H1 (cell line): ENCODE results near the gene TPPP. TPM values are rescaled to one million over a fixed set of nuclear protein-coding genes. Genes with fewer than 3 reads are reported as not detected.

Source experiments
- CTCF ChIA-PET: fragments of 300-600 bp; sonication (Branson Sonifier 250); formaldehyde crosslinking; loops from one replicate; lab custom pipeline; 2021; ENCODE audit not compliant: partially characterized antibody; lab: Charles Lee
- POLR2A ChIA-PET: fragments of 300-600 bp; sonication (Branson Sonifier 250); formaldehyde crosslinking; loops from one replicate; lab custom pipeline; 2021; ENCODE audit warnings: inconsistent platforms; ENCODE audit not compliant: partially characterized antibody; lab: Charles Lee
- DNase-seq, 2 experiments: peaks; one replicate each; pipeline versions ENCODE4 v3.0.0 to v3.0.0-alpha.2; 2010 to 2022; ENCODE audit warnings: low spot score in 2 of 2, low read depth in 1 of 2, mixed read lengths in 1 of 2
- FAIRE-seq: peaks from 2 replicates; lab custom pipeline; 2011; peaks lifted over from hg19 to GRCh38; lab: Jason Lieb, UNC
- H2AFZ ChIP-seq: 2 replicates; pipeline ENCODE4 v1.8.1; 2012; ENCODE audit warnings: low read length, inconsistent platforms
- H2AK5ac ChIP-seq: 2 replicates; pipeline ENCODE4 v1.6.1; 2013; ENCODE audit warnings: low read depth, low read length
- H2BK120ac ChIP-seq: replicated peaks from 2 replicates; pipeline ENCODE3; 2013; ENCODE audit warnings: low read depth, low read length, inconsistent platforms
- H2BK12ac ChIP-seq: 2 replicates; pipeline ENCODE4 v1.6.1; 2013; ENCODE audit warnings: low read depth, low read length
- H2BK15ac ChIP-seq: 2 replicates; pipeline ENCODE4 v1.6.1; 2013; ENCODE audit warnings: low read length
- H2BK20ac ChIP-seq: 2 replicates; pipeline ENCODE4 v1.6.1; 2013; ENCODE audit warnings: low read length
- H2BK5ac ChIP-seq: 2 replicates; pipeline ENCODE4 v1.6.1; 2013; ENCODE audit warnings: low read depth, low read length
- H3K14ac ChIP-seq: 2 replicates; pipeline ENCODE4 v1.6.1; 2013; ENCODE audit warnings: inconsistent platforms; ENCODE audit not compliant: insufficient read length
- H3K18ac ChIP-seq: 2 replicates; pipeline ENCODE4 v1.6.1; 2013; ENCODE audit warnings: low read length; ENCODE audit errors: extremely low read depth
- H3K23ac ChIP-seq: 2 replicates; pipeline ENCODE4 v1.6.1; 2013; ENCODE audit warnings: inconsistent platforms; ENCODE audit not compliant: insufficient read length
- H3K23me2 ChIP-seq: 2 replicates; pipeline ENCODE4 v1.6.1; 2013; ENCODE audit warnings: low read depth, low read length
- H3K27ac ChIP-seq: 2 replicates; pipeline ENCODE4 v1.6.1; 2011; ENCODE audit warnings: low read depth, low read length, inconsistent platforms
- H3K27me3 ChIP-seq, 4 experiments: replicated peaks in 1 of 4; 1 replicate in 1 of 4; 2 replicates in 3 of 4; pipeline versions ENCODE4 v1.6.1 to v1.8.1; 2011 to 2013; ENCODE audit warnings: low read length in 3 of 4, mild to moderate bottlenecking in 3 of 4, inconsistent platforms in 2 of 4, mixed read lengths in 2 of 4, moderate library complexity in 1 of 4; ENCODE audit not compliant: control insufficient read depth in 3 of 4, insufficient read depth in 3 of 4; ENCODE audit errors: extremely low read depth in 1 of 4
- H3K36me3 ChIP-seq, 4 experiments: 2 replicates each; pipeline versions ENCODE4 v1.6.1 to v1.8.1; 2011 to 2013; ENCODE audit warnings: mild to moderate bottlenecking in 4 of 4, low read length in 3 of 4, moderate library complexity in 2 of 4, control low read depth in 1 of 4, inconsistent platforms in 1 of 4; ENCODE audit not compliant: insufficient read depth in 4 of 4, control insufficient read depth in 2 of 4
- H3K4ac ChIP-seq: replicated peaks from 2 replicates; pipeline ENCODE3; 2013; ENCODE audit warnings: low read length, low read depth, mixed read lengths, inconsistent platforms; ENCODE audit not compliant: insufficient read length
- H3K4me1 ChIP-seq, 4 experiments: replicated peaks in 1 of 4; 1 replicate in 1 of 4; 2 replicates in 3 of 4; pipeline versions ENCODE4 v1.6.1 to v1.8.1; 2011 to 2013; ENCODE audit warnings: low read length in 3 of 4, inconsistent platforms in 2 of 4, mixed read lengths in 1 of 4; ENCODE audit not compliant: insufficient read depth in 4 of 4, control insufficient read depth in 3 of 4
- H3K4me2 ChIP-seq, 2 experiments: 2 replicates each; pipeline versions ENCODE4 v1.6.1 to v1.8.1; 2011 to 2013; ENCODE audit warnings: low read depth in 2 of 2, low read length in 2 of 2, control low read depth in 1 of 2, inconsistent platforms in 1 of 2, mild to moderate bottlenecking in 1 of 2; ENCODE audit not compliant: insufficient read depth in 1 of 2
- H3K4me3 ChIP-seq, 4 experiments: fragments of 200-600, 300-600 bp in 1 of 4; sonication (generic), shearing (Covaris generic), sonication (Bioruptor Twin) in 1 of 4; 2 replicates each; pipeline versions ENCODE4 v1.5.1 to v1.8.1; 2011 to 2016; ENCODE audit warnings: low read length in 4 of 4, low read depth in 3 of 4, control low read depth in 2 of 4, inconsistent platforms in 2 of 4, mild to moderate bottlenecking in 2 of 4, mixed read lengths in 1 of 4, moderate library complexity in 1 of 4; ENCODE audit not compliant: insufficient read depth in 2 of 4; ENCODE audit errors: extremely low read depth in 1 of 4
- H3K56ac ChIP-seq: replicated peaks from 2 replicates; pipeline ENCODE3; 2013; ENCODE audit warnings: low read depth, mild to moderate bottlenecking, mixed read lengths, low read length, inconsistent platforms; ENCODE audit not compliant: insufficient read length
- H3K79me1 ChIP-seq: 2 replicates; pipeline ENCODE4 v1.6.1; 2013; ENCODE audit warnings: low read depth, low read length, control low read depth
- H3K79me2 ChIP-seq, 2 experiments: 2 replicates each; pipeline versions ENCODE4 v1.6.1 to v1.8.1; 2012 to 2013; ENCODE audit warnings: low read length in 2 of 2, mild to moderate bottlenecking in 2 of 2, inconsistent platforms in 1 of 2; ENCODE audit not compliant: insufficient read depth in 2 of 2, control insufficient read depth in 1 of 2
- H3K9ac ChIP-seq, 4 experiments: replicated peaks in 1 of 4; 1 replicate in 1 of 4; 2 replicates in 3 of 4; pipeline versions ENCODE4 v1.6.1 to v1.8.1; 2011 to 2013; ENCODE audit warnings: low read depth in 3 of 4, low read length in 3 of 4, control low read depth in 2 of 4, mild to moderate bottlenecking in 2 of 4, moderate library complexity in 2 of 4, inconsistent platforms in 1 of 4; ENCODE audit errors: extremely low read depth in 1 of 4
- H3K9me3 ChIP-seq, 2 experiments: 2 replicates each; pipeline versions ENCODE4 v1.6.1 to v1.8.1; 2012 to 2013; ENCODE audit warnings: mild to moderate bottlenecking in 2 of 2, moderate library complexity in 2 of 2, control low read depth in 1 of 2, inconsistent platforms in 1 of 2, low read depth in 1 of 2, low read length in 1 of 2, mixed read lengths in 1 of 2; ENCODE audit not compliant: insufficient read depth in 2 of 2
- H4K20me1 ChIP-seq, 2 experiments: replicated peaks in 1 of 2; 2 replicates each; pipeline versions ENCODE3 to v1.8.1; 2011 to 2013; ENCODE audit warnings: inconsistent platforms in 2 of 2, low read length in 2 of 2, mild to moderate bottlenecking in 1 of 2; ENCODE audit not compliant: insufficient read depth in 2 of 2, control insufficient read depth in 1 of 2
- H4K5ac ChIP-seq: 2 replicates; pipeline ENCODE4 v1.6.1; 2013; ENCODE audit warnings: low read length, low read depth, mixed read lengths, inconsistent platforms; ENCODE audit not compliant: insufficient read length
- H4K8ac ChIP-seq: 2 replicates; pipeline ENCODE4 v1.8.0; 2013; ENCODE audit warnings: mild to moderate bottlenecking, moderate library complexity, low read length, inconsistent platforms; ENCODE audit not compliant: insufficient read depth; ENCODE audit errors: extremely low read depth
- H4K91ac ChIP-seq: replicated peaks from 2 replicates; pipeline ENCODE3; 2013; ENCODE audit warnings: low read length, mixed read lengths, inconsistent platforms; ENCODE audit not compliant: insufficient read length
- HDAC6 ChIP-seq: IDR thresholded peaks from one replicate; pipeline ENCODE4 v1.7.1; 2012; ENCODE audit warnings: low read depth, mild to moderate bottlenecking, inconsistent platforms, low read length, moderate library complexity
- KDM5A ChIP-seq: fragments of 200-600 bp; IDR thresholded peaks from 2 replicates; pipeline ENCODE4 v1.7.1; 2012; ENCODE audit warnings: mild to moderate bottlenecking, low read length, inconsistent platforms, mixed read lengths
- POLR2AphosphoS5 ChIP-seq: IDR thresholded peaks from 2 replicates; pipeline ENCODE4 v1.6.1; 2011; ENCODE audit warnings: low read depth, low read length
- SP4 ChIP-seq: IDR thresholded peaks from 2 replicates; pipeline ENCODE4 v1.6.1; 2012; ENCODE audit warnings: low read length, inconsistent platforms
- WGBS, 2 experiments: shearing (Covaris generic) in 1 of 2; methylation state at CpG; one replicate each; pipeline versions ENCODE4 v1.1.6 to v1.1.7; 2013 to 2015; ENCODE audit warnings: low lambda C conversion rate in 2 of 2, mixed read lengths in 2 of 2, inconsistent platforms in 1 of 2, low coverage in 1 of 2, missing lambda C conversion rate in 1 of 2; ENCODE audit not compliant: insufficient replicate concordance in 2 of 2, insufficient coverage in 1 of 2, insufficient read length in 1 of 2; ENCODE audit errors: extremely low coverage in 1 of 2, missing lambda C conversion rate in 1 of 2; 5-methylcytosine and 5-hydroxymethylcytosine counted together
- polyA plus RNA-seq, 7 experiments: library from polyadenylated mRNA; depleted of rRNA in 3 of 7; stranded (reverse) in 5 of 7; unstranded in 2 of 7; fragments of >200 nt in 5 of 7; fragments of 200-250 nt in 2 of 7; gene quantifications; 1 replicate in 5 of 7; 2 replicates in 1 of 7; 4 replicates in 1 of 7; pipeline versions ENCODE4 v1.2.1 to v1.2.3, GENCODE V29; 2011 to 2013; ENCODE audit warnings: missing spikeins in 2 of 7, mixed read lengths in 2 of 7
- total RNA-seq: library from RNA; stranded (reverse); fragmentation: NEBNext Ultra II Directional; extraction: Animal tissue kit (Norgen Biotek cat#: 25700); gene quantifications from 2 replicates; pipeline ENCODE4 v1.2.1, GENCODE V29; 2021

Gene TPPP
- total and polyA plus RNA-seq, 2 of the 8 experiments (the other 6 are each of a cell fraction or from before 2014, with no cell fraction given): 0.36 to 0.93 TPM

- Histone ChIP-seq H4K20me1 (peaks cover 0 to 5% of the 10 kb centered on the region in 2 experiments), H4K5ac (no peak overlapping the region), H3K4me2 (no peak overlapping the region), H3K14ac (no peak overlapping the region), H3K56ac (no peak overlapping the region), H2BK120ac (no peak overlapping the region), H3K23ac (no peak overlapping the region), H3K27ac (no peak overlapping the region), H3K23me2 (no peaks in the 10 kb centered on the region), H3K18ac (no peak overlapping the region), H2BK12ac (no peak overlapping the region), H2AK5ac (no peak overlapping the region), H3K4me3 (no peak overlapping the region), H3K79me1 (peaks cover 3% of the 10 kb centered on the region; the same call in 1 of the 2 replicates), H4K8ac (no peak overlapping the region; the same call in 1 of the 2 replicates), H3K79me2 (no peaks in the 10 kb centered on the region; a peak in 1 of 4 replicates), H2BK5ac (no peak overlapping the region), H3K27me3 (no peaks in the 10 kb centered on the region), H2BK15ac (no peak overlapping the region), H2BK20ac (no peak overlapping the region), H3K4me1 (no peaks in the 10 kb centered on the region), H4K91ac (no peak overlapping the region), H3K4ac (no peak overlapping the region), H2AFZ (no peak overlapping the region), H3K9me3 (peaks cover 5 to 9% of the 10 kb centered on the region in 2 experiments; a peak in 3 of 4 replicates), H3K9ac (no peak overlapping the region), H3K36me3 (peaks cover 20 to 49% (median 42%) of the 10 kb centered on the region in 4 experiments)
- TF ChIP-seq POLR2AphosphoS5 (peak; percentile 34; the same call in 1 of the 2 replicates), SP4 (no peak), KDM5A (no peak), HDAC6 (no peak)
- WGBS, 2 experiments: 99% methylated on average over 18 of the region's 21 CpGs; no CpG with 5 or more reads in 1 of the 2 experiments
- DNase-seq (no peak), FAIRE-seq (no peak)
- POLR2A ChIA-PET: interaction anchor here (1.1 to 1.9 kb wide), 5 partner anchors 9 to 19 kb away, joined by 3 to 9 read pairs (median 4); no protein-coding TSS in a partner anchor
- CTCF ChIA-PET: interaction anchor here (0.7 to 1.5 kb wide), 6 partner anchors 9 to 260 kb away, joined by 3 to 4 read pairs (median 4); no protein-coding TSS in a partner anchor
Measured at GRCh38 chr5:643351-643801, 49.8 kb downstream of the TPPP start.
